Measurements from ENCODE around the gene CLCN7. TPM values are rescaled to one million over a fixed set of nuclear protein-coding genes. Genes with fewer than 3 reads are reported as not detected.

Gene CLCN7
- total and polyA plus RNA-seq, 8 donors: 28.6 to 130 (median 31.3) TPM

GRCh38 chr16:1492082-1492922, 17.5 kb upstream of the CLCN7 start:
- ATAC-seq: no peak
- Histone ChIP-seq H3K27me3 (no peaks in the 10 kb centered on the region), H3K9me3 (no peaks in the 10 kb centered on the region), H3K4me1 (peaks cover 9 to 28% of the 10 kb centered on the region in 2 donors), H3K36me3 (peaks cover 0 to 27% of the 10 kb centered on the region in 2 donors), H3K27ac (peak overlapping the region; percentile 71 to 72), H3K4me3 (peak overlapping the region; percentile 47 to 70)
- intact Hi-C loops (cut with DNase I): no loop called here
- no peak for TF ChIP-seq CTCF (IDR thresholded peaks at IDR 0.05)
- DNase-seq: no peak

- Histone ChIP-seq H3K9me3 (no peaks in the 10 kb centered on the region), H3K27ac (no peak overlapping the region), H3K27me3 (no peaks in the 10 kb centered on the region), H3K36me3 (peaks cover 0 to 18% of the 10 kb centered on the region in 2 donors), H3K4me1 (peaks cover 9 to 28% of the 10 kb centered on the region in 2 donors), H3K4me3 (no peak overlapping the region)
- ATAC-seq (no peak), DNase-seq (no peak)
- TF ChIP-seq CTCF (IDR thresholded peaks at IDR 0.05): no peak
- intact Hi-C loops (cut with DNase I): no loop called here
Observed at GRCh38 chr16:1491327-1491726, 16.5 kb upstream of the CLCN7 start.

- no peak for TF ChIP-seq CTCF (IDR thresholded peaks at IDR 0.05)
- H3K4me1 ChIP-seq: peaks cover under 1 to 14% of the 10 kb centered on the region in 2 donors
- no peaks in the 10 kb centered on the region for H3K27me3 ChIP-seq
- DNase-seq (no peak), ATAC-seq (no peak)
- H3K9me3 ChIP-seq: no peaks in the 10 kb centered on the region
- no peaks in the 10 kb centered on the region for H3K36me3 ChIP-seq
- no peak overlapping the region for H3K4me3 ChIP-seq
- intact Hi-C loops (cut with DNase I): no loop called here
- H3K27ac ChIP-seq: no peak overlapping the region
Observed at GRCh38 chr16:1489077-1489476, 14.2 kb upstream of the CLCN7 start.

GRCh38 chr16:1488619-1489018, 13.8 kb upstream of the CLCN7 start, which contains the start of gene PTX4:
PTX4 (minus strand) TSS chr16:1488944; CDS start chr16:1488909, 35 bp downstream.
- no peak for TF ChIP-seq CTCF (IDR thresholded peaks at IDR 0.05)
- intact Hi-C loops (cut with DNase I): no loop called here
- ATAC-seq: no peak

GRCh38 chr16:1488054-1488601, 13.3 kb upstream of the CLCN7 start:
- intact Hi-C loops (cut with DNase I): no loop called here
- Histone ChIP-seq H3K27ac (no peak overlapping the region), H3K9me3 (no peaks in the 10 kb centered on the region), H3K36me3 (no peaks in the 10 kb centered on the region), H3K4me3 (no peak overlapping the region), H3K4me1 (peaks cover 0 to 10% of the 10 kb centered on the region in 2 donors), H3K27me3 (no peaks in the 10 kb centered on the region)
- no peak for TF ChIP-seq CTCF (IDR thresholded peaks at IDR 0.05)
- no peak for ATAC-seq
- peak in 1 of 4 donors; percentile 75 for DNase-seq

More at GRCh38 chr16:1488619-1489018, 13.8 kb upstream of the CLCN7 start, which contains the start of gene PTX4:
- Histone ChIP-seq H3K9me3 (no peaks in the 10 kb centered on the region), H3K27me3 (no peaks in the 10 kb centered on the region), H3K4me3 (no peak within 1 kb of the TSS), H3K27ac (no peak within 1 kb of the TSS), H3K4me1 (peaks cover 0 to 10% of the 10 kb centered on the region in 2 donors), H3K36me3 (no peaks in the 10 kb centered on the region)
- DNase-seq: no peak

All from left lung (tissue), 10 donors.